Activated CD4-positive, alpha-beta T cell treated with anti-CD3 and anti-CD28 coated beads for 36 hours (primary cell): ENCODE measurements around the gene CIDEA. TPM values are rescaled to one million over a fixed set of nuclear protein-coding genes. Genes with fewer than 3 reads are reported as not detected.

Experiments used
- ATAC-seq: fragments of 200-7000 bp; cut with Tn5 transposase; one replicate; pipeline ENCODE4 v1.10.0; 2021; ENCODE audit warnings: mild to moderate bottlenecking, moderate library complexity
- CTCF ChIA-PET: fragments of 350-600 bp; sonication (Branson Sonifier 250); formaldehyde crosslinking; loops from one replicate; lab custom pipeline; 2021; ENCODE audit warnings: antibody characterized with exemption; lab: Charles Lee
- POLR2A ChIA-PET: fragments of 350-600 bp; sonication (Branson Sonifier 250); formaldehyde crosslinking; loops from one replicate; lab custom pipeline; 2021; ENCODE audit warnings: antibody characterized with exemption, inconsistent platforms; lab: Charles Lee
- DNase-seq: peaks from one replicate; pipeline ENCODE4 v3.0.0-alpha.2; 2020
- H3K27ac Mint-ChIP-seq: one replicate; pipeline ENCODE4 v1.8.0; 2021; ENCODE audit warnings: mixed read lengths
- H3K27me3 Mint-ChIP-seq: one replicate; pipeline ENCODE4 v1.8.0; 2021; ENCODE audit warnings: mixed read lengths
- H3K36me3 Mint-ChIP-seq: one replicate; pipeline ENCODE4 v1.8.0; 2021; ENCODE audit warnings: low read depth, mixed read lengths
- H3K4me1 Mint-ChIP-seq: one replicate; pipeline ENCODE4 v1.8.0; 2021; ENCODE audit warnings: mixed read lengths
- H3K4me3 Mint-ChIP-seq: one replicate; pipeline ENCODE4 v1.8.0; 2021; ENCODE audit warnings: mild to moderate bottlenecking, moderate library complexity, mixed read lengths
- H3K9me3 Mint-ChIP-seq: one replicate; pipeline ENCODE4 v1.8.0; 2021; ENCODE audit warnings: low read depth, mixed read lengths
- intact Hi-C, 2 experiments: fragments of 100-400 bp; cut with DNase I in 1 of 2; cut with micrococcal nuclease in 1 of 2; formaldehyde crosslinking; loops; one replicate each; pipeline versions ENCODE4 v1.14.2 to v1.15.1; 2022 to 2024; cut with DNase I, micrococcal nuclease
- total RNA-seq, 2 experiments: library from RNA; stranded (reverse); gene quantifications; one replicate each; pipeline ENCODE4 v1.2.3, GENCODE V29; 2021

CIDEA gene
- total RNA-seq, 2 experiments from 2014 or later = not detected

DNA sequence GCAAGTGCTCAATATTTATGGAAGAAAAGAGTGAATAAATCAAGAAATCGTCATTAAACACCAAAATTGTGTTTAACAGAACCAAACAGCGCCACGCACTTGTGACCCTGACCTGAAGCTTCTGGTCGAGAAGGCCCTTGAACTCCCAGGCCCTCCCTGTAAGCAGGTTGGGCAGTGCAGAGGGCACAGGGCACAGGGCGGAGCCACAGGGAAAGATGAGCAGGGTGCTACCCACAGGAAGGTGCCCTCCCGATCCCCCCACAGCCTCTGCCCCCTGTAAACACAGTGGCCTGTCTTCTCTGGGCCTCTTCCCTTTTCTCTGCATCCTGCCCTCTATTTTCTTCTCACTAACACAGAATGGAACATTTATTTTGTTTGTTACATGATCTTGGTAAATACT is 37.0 kb downstream of the CIDEA start:
- Mint-ChIP-seq H3K9me3 (no peaks in the 10 kb centered on the region), H3K27me3 (peaks cover 28% of the 10 kb centered on the region)
- CTCF ChIA-PET = no interaction called here

DNA sequence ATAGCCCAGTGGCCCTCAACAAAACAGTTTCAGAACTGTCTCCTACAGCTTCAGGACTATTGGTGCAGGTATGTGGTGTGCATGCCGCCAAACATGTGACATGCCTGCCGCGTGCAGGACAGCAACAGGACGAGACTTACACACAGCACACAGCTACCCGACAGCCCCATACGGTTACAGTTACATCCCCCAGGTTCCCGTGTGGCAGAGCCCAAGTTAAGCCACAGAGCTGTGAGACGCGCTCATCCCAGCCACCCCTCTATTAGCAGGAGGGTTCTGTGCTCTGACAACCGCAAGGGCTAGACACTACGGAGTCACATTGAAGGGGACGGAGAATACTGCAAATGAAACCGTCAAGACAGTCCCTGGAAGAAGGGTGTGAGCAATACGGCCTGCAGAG is 37.5 kb downstream of the CIDEA start:
- DNase-seq (no peak), ATAC-seq (no peak)
- H3K27me3 Mint-ChIP-seq = peaks cover 31% of the 10 kb centered on the region
- intact Hi-C loops = no loop called here
- no peak overlapping the region for H3K27ac Mint-ChIP-seq
- ChIA-PET POLR2A (no interaction called here), CTCF (no interaction called here)
- peaks cover 4% of the 10 kb centered on the region for H3K4me1 Mint-ChIP-seq
- no peak overlapping the region for H3K4me3 Mint-ChIP-seq
- no peaks in the 10 kb centered on the region for H3K9me3 Mint-ChIP-seq
- H3K36me3 Mint-ChIP-seq = no peaks in the 10 kb centered on the region

More for the DNA sequence above, 37.0 kb downstream of the CIDEA start:
- no peak overlapping the region for H3K4me3 Mint-ChIP-seq
- intact Hi-C loops = no loop called here
- H3K36me3 Mint-ChIP-seq = no peaks in the 10 kb centered on the region
- DNase-seq (no peak), ATAC-seq (no peak)
- POLR2A ChIA-PET = no interaction called here
- H3K27ac Mint-ChIP-seq = no peak overlapping the region
- H3K4me1 Mint-ChIP-seq = peaks cover 4% of the 10 kb centered on the region

DNA sequence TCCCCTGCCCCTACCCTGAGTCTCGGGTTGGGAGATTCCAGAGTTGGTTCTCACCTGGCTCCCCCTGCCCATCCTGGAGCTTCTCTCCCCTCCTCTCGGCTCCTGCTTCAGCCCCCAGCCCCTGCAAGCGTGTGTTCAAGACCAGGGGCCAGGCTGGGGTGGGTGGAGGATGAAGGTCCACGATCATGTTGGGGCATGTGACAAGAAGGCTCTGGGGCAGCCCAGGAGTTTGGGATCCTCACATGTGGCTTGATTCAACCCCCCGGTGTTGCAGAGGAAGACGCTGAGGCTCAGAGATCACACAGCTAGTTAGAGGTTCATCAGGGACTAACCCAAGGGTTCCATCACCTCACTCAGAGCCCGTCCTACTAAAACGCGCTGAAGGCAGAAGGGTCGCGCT is 39.7 kb downstream of the CIDEA start:
- Mint-ChIP-seq H3K36me3 (no peaks in the 10 kb centered on the region), H3K27ac (no peak overlapping the region), H3K9me3 (no peaks in the 10 kb centered on the region), H3K27me3 (peaks cover 24% of the 10 kb centered on the region), H3K4me1 (no peaks in the 10 kb centered on the region), H3K4me3 (no peak overlapping the region)
- ATAC-seq = no peak
- intact Hi-C loops = no loop called here
- ChIA-PET CTCF (no interaction called here), POLR2A (no interaction called here)
- DNase-seq = no peak

DNA sequence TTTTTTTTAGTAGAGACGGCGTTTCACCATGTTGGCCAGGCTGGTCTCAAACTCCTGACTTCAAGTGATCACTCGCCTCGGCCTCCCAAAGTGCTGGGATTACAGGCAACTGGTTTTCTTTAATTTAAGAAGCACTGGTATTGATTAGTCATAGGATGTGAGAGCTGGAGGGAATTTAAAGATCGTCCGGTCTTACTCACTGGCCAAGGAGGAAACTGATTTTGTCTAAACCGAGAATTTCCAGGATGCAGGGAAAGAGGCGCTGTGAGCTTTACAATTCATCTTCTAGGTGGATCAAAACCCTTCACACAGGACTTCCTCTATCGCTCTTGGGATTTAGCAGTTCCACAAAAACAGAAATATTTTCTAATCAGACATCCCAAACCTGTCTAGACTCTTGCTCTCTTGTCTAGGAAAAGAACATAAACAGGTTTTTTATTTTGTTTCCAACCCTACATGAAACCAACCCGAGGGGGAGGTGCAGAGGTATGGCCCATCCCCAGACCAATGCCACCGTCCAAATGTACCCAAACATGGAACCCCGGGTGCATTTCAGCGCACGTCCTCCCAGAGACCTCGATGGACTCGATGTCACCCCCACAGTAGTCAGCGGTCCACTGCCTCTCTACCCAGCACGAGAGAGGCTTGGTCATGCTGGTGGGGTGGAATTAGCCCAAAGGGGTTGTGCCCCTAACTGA is 41.4 kb downstream of the CIDEA start:
- intact Hi-C loops = no loop called here
- peaks cover 17% of the 10 kb centered on the region for H3K27me3 Mint-ChIP-seq
- DNase-seq (no peak), ATAC-seq (no peak)
- H3K4me3 Mint-ChIP-seq = no peak overlapping the region
- no peaks in the 10 kb centered on the region for H3K4me1 Mint-ChIP-seq
- no peaks in the 10 kb centered on the region for H3K36me3 Mint-ChIP-seq
- ChIA-PET POLR2A (no interaction called here), CTCF (no interaction called here)
- H3K9me3 Mint-ChIP-seq = no peaks in the 10 kb centered on the region
- H3K27ac Mint-ChIP-seq = no peak overlapping the region

DNA sequence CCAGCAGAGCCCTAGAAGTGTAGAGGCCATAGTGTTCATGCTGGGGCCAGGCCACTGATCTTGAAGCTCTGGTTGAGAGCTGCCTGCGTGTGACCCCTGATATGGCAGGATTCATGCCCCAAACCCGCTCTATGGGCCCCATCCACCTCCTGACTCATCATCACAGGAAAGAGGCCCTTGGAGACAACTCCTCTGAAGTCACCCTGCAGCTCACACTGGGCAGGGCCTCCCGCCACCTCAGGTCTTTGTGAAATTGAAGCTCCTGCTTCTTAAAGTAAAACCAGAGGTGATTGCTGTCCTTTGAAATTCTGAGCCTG is 41.9 kb downstream of the CIDEA start:
- no peaks in the 10 kb centered on the region for H3K36me3 Mint-ChIP-seq
- no peaks in the 10 kb centered on the region for H3K4me1 Mint-ChIP-seq
- H3K27me3 Mint-ChIP-seq = peaks cover 19% of the 10 kb centered on the region
- ATAC-seq (peak; percentile 51), DNase-seq (peak; percentile 19)
- ChIA-PET CTCF (no interaction called here), POLR2A (no interaction called here)
- H3K4me3 Mint-ChIP-seq = no peak overlapping the region
- H3K9me3 Mint-ChIP-seq = no peaks in the 10 kb centered on the region
- intact Hi-C loops = no loop called here
- no peak overlapping the region for H3K27ac Mint-ChIP-seq

DNA sequence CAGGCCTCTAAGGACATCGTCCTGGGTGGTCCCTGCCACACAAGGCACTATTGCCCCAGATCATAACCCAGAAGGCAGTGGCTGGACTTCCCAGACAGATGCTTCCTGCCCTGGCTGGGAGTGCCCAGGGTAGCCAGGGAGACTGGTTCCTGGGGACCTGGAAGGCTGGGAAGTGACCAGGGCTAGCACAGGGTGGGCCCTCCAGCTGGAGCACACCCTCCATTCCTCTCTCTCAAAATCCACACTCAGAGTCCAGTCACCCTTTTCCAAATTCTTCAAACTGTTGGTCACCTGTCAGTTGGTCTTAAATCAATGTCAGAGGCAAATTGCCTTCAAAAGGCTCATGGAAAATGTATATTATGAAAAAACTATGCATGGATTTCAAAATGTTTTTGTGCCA is 42.3 kb downstream of the CIDEA start:
- POLR2A ChIA-PET = no interaction called here
- peaks cover 17% of the 10 kb centered on the region for H3K27me3 Mint-ChIP-seq
- CTCF ChIA-PET = interaction anchor here (0.6 kb wide), 1 partner anchor 25 kb away, joined by 3 read pairs; no protein-coding TSS in a partner anchor
- H3K4me1 Mint-ChIP-seq = no peaks in the 10 kb centered on the region
- H3K36me3 Mint-ChIP-seq = no peaks in the 10 kb centered on the region
- no peak overlapping the region for H3K27ac Mint-ChIP-seq
- DNase-seq = no peak
- intact Hi-C loops = no loop called here
- ATAC-seq = no peak
- H3K4me3 Mint-ChIP-seq = no peak overlapping the region
- no peaks in the 10 kb centered on the region for H3K9me3 Mint-ChIP-seq

DNA sequence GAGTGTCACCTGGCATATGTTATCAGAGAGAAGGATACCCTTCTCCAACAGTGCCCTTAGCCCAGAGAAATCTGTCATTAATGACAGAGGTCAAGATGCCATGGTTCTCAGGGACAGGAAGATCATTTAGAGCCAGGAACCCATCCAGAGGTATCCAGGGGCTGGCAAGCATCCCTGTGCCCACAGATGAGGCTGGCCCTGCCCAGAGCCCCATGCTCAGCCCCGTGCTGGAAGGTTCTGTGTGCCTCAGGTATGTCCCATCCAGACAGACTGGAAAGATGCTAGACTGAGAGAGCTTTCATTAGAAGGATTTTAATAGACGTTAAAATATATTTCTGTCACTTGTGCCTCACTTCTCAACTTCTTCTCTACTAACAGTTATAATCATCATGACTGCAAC is 45.7 kb downstream of the CIDEA start:
- Mint-ChIP-seq H3K27me3 (peaks cover 16% of the 10 kb centered on the region), H3K4me1 (no peaks in the 10 kb centered on the region)
- CTCF ChIA-PET = interaction anchor here (0.5 to 1.5 kb wide), 2 partner anchors 14 to 28 kb away, joined by 3 to 4 read pairs; no protein-coding TSS in a partner anchor

DNA sequence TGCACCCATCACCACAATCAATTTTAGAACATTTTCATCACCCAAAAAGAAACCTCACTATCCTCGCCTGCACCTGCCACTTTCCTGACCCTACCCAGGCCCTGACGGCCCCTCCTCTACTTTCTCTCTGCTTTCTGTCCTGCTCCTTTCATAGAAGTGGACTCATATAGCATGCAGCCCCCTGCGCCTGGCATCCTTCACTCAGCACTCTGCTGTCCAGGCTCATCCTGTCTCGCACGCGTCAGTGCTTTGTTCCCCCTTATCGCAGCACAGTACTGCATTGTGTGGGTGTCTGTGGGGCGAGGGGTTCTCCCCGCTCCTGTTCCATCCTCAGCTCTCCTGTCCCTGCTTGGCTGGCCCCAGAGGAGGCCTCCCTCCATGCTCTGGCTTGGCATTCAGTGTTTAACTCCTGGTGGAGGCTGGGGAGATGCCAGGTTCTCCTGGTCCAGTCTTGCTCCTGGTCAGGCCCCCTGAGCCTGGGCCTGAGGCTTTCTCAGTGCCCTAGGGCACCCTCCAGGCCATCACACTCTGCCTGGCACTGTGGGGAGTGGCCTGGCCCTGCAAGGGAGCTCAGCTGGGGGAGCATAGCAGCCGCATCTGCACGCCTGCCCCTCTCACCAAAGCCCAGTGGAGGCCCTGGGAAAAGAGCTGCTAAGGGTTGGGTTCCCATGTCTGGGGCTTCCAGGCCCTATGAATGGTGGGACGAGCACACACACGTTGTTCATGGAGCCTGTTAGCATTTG is 47.3 kb downstream of the CIDEA start:
- Mint-ChIP-seq H3K4me1 (no peaks in the 10 kb centered on the region), H3K9me3 (no peaks in the 10 kb centered on the region), H3K36me3 (no peaks in the 10 kb centered on the region), H3K27ac (no peak overlapping the region), H3K27me3 (peaks cover 25% of the 10 kb centered on the region), H3K4me3 (no peak overlapping the region)
- no peak for DNase-seq
- CTCF ChIA-PET = interaction anchor here (0.9 kb wide), 1 partner anchor 14 kb away, joined by 3 read pairs; no protein-coding TSS in a partner anchor
- ATAC-seq = no peak
- POLR2A ChIA-PET = no interaction called here
- intact Hi-C loops = no loop called here

More for the DNA sequence above, 45.7 kb downstream of the CIDEA start:
- DNase-seq (no peak), ATAC-seq (no peak)
- Mint-ChIP-seq H3K27ac (no peak overlapping the region), H3K4me3 (no peak overlapping the region), H3K36me3 (no peaks in the 10 kb centered on the region), H3K9me3 (no peaks in the 10 kb centered on the region)
- intact Hi-C loops = no loop called here
- POLR2A ChIA-PET = no interaction called here

DNA sequence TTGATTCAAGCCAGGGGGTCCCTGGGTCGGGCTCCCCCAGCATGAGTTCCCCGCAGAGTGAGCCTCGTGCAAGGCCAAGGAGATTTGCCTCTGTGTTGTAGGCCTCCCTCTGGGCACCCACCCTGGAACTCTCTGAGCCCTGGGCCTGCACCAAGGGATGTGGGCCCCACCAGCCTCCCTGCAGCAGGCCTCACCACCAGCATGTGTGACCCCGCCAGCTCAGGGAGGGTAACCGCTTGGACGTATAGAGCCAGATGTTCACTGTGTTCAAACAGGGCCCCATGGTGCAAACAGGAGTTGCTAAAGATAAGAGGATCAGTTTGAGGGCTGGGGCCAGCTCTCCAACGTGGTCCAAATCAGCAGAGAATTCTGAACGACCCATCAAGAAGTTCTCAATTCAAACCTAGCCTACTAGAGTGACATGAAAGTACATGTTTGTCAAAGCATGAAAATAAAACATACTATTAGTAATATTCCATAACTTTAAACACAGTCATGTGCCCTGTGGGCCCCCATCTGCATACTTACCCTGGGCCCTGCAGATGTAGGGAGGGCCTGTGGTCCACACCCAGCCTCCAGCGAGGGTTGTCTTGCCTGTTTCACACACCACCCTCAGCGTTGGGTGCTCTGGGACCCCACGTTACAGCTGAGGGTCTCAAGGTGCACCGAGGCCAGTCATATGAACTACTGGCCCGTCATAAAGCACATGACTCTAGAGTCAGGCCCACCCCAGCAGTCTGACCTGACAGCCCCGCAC is 48.4 kb downstream of the CIDEA start:
- H3K4me3 Mint-ChIP-seq = no peak overlapping the region
- DNase-seq = no peak
- H3K27ac Mint-ChIP-seq = no peak overlapping the region
- intact Hi-C loops = no loop called here
- POLR2A ChIA-PET = no interaction called here
- peaks cover 31% of the 10 kb centered on the region for H3K27me3 Mint-ChIP-seq
- H3K4me1 Mint-ChIP-seq = peaks cover 10% of the 10 kb centered on the region
- ATAC-seq = no peak
- CTCF ChIA-PET = no interaction called here
- H3K36me3 Mint-ChIP-seq = no peaks in the 10 kb centered on the region
- no peaks in the 10 kb centered on the region for H3K9me3 Mint-ChIP-seq

DNA sequence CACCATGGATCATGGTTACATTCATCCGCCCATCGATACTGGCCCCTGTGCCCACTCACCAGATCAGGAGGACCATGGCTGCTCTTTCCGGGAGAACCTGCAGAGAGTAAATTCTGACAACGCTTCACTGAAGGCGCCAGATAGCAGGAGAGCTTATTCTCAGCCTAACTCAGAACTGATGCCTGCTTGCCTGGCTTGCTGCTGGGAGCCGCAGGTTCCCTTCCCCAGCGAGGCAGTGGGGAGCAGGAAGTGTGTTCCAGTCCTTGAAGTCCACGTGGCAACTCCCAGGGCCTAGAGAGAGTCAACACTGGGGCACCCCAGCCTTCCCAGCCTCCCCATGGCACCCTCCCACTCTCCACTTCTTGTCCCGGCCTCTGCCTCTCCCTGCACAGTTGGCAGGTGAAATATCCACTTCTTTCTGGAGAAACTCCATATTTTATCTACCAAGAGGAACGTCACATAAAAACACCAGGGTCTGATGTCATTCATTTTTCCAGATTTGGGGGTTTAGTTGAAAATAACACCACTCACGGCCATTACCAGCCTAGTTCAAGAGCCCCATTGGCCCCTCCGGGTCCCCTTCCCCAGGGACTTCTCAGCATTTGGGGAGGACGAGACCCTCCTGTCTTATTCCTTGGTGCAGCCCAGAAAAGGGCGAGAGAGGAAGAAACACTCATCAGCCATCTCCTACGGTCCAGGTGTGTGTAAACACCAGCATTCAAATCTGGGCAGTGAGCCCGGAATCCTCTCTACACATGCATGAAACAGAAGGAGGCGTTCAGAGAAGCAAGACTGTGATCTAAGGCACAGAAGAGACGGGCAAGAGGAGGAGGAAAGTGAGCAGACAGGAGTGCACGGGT is 50.4 kb downstream of the CIDEA start:
- intact Hi-C loops = no loop called here
- H3K27me3 Mint-ChIP-seq = peaks cover 36% of the 10 kb centered on the region
- no peak overlapping the region for H3K27ac Mint-ChIP-seq
- no peak for DNase-seq
- ChIA-PET POLR2A (no interaction called here), CTCF (no interaction called here)
- H3K4me3 Mint-ChIP-seq = no peak overlapping the region
- peaks cover under 1% of the 10 kb centered on the region for H3K36me3 Mint-ChIP-seq
- peaks cover under 1% of the 10 kb centered on the region for H3K9me3 Mint-ChIP-seq
- H3K4me1 Mint-ChIP-seq = peaks cover 10% of the 10 kb centered on the region
- ATAC-seq = no peak

DNA sequence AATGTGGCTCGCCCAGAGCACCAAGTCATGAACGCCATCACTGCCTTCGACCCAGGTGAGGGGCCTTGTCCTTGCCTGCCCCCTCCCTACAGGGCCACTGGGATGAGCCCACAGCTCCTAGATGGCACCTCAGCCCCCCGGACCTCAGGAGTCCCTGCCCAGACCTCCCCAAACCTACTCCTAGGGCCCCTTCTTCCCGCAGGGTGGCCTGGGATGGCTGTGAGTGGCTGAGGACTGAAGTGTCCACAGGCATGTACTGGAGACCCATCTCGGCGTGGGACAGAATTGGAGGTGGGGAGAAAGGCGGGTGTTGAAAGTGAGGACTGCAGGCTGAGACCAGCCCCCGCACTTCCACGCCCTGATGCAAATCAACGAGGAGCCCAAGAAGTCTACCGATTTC is 51.0 kb downstream of the CIDEA start:
- ChIA-PET CTCF (no interaction called here), POLR2A (no interaction called here)
- intact Hi-C loops = no loop called here
- DNase-seq (no peak), ATAC-seq (no peak)
- peaks cover 3% of the 10 kb centered on the region for H3K36me3 Mint-ChIP-seq
- peaks cover 10% of the 10 kb centered on the region for H3K4me1 Mint-ChIP-seq
- peaks cover 39% of the 10 kb centered on the region for H3K27me3 Mint-ChIP-seq
- peaks cover 2% of the 10 kb centered on the region for H3K9me3 Mint-ChIP-seq
- no peak overlapping the region for H3K27ac Mint-ChIP-seq
- H3K4me3 Mint-ChIP-seq = no peak overlapping the region
